Tongue (tissue), 2 donors: ENCODE measurements around the gene COL9A2. TPM values are rescaled to one million over a fixed set of nuclear protein-coding genes. Genes with fewer than 3 reads are reported as not detected.
A peak's percentile ranks its signal among the peaks of the same experiment; 100 is the strongest.

Source experiments
- DNase-seq: peaks from one replicate; pipeline ENCODE4 v3.0.0-alpha.2; 2015
- total RNA-seq: library from RNA; depleted of rRNA; stranded (reverse); fragments of >200 nt; gene quantifications from one replicate; pipeline ENCODE4 v1.2.3, GENCODE V29; 2014

The COL9A2 gene
- total RNA-seq, 1 donor from 2014 or later = 6.5 TPM

- DNase-seq = no peak
These were observed 1.4 kb upstream of the COL9A2 start for GRCh38 chr1:40318476-40318875.

- peak; percentile 15 for DNase-seq
These were observed 448 bp upstream of the COL9A2 start for GRCh38 chr1:40317394-40318074.

- DNase-seq = peak; percentile 39
These were observed 1.1 kb downstream of the COL9A2 start for GRCh38 chr1:40315795-40316594.

- peak; percentile 95 for DNase-seq
These were observed 1.8 kb downstream of the COL9A2 start for GRCh38 chr1:40315239-40315794.

DNA sequence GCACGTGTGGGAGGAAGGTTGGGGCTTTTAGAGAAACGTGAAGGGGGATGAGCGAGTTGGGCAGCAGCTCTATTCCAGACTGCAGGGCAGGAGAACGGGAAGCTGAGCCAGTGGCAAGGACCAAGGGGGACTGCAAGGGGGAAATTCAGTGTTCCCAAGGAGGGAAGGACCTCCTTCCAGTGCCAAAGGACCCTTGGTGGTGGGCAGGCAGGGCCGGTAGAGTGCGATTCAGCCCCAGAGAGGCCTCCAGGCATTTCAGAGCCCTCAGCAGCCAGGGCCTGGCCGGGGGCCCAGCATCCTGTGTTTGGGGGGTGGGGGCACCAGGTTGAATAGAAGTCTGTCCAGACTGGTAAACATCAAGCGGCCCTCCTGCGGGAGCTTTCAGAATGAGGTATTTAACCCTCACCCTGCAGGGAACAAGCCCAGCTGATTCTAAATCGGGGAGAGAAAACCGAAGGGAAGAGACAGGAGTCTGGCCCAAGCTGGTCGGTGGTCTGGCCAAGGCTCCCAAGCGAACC, 2.3 kb downstream of the COL9A2 start:
- DNase-seq = no peak

DNA sequence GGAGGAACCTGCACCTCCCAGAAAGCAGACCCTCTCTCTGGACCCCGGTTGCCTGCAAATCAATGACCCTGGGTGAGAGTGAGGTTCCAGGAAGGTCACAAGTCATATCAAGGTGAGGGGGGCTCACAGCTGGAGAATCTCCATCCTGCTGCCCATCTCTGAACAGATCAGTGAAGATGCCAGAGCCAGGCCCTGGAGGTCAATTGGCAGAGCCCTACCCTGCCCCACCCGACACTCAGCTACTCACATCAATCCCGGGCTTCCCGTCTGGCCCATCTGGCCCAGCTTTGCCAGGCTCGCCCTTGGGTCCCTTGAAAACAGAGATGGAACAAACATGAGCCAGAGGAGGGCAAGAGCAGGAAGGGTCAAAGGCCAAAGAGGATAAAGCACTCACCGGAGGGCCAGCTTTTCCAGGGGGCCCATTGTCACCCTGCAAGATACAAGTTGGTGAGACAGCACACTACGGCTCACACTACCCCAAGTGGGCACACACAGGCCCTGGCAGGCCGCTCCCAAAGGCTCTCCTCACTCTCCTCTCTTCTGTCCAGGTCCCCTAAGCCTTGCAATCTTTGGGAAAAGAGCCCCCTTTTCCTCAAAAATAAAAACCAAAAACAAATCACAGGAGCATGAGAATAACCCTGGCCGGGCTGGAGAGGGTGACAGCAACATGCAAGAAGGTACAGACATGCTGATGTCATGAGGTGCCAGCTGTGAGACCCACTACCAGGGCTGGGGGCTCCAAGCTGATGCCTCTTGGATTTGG, 2.9 kb downstream of the COL9A2 start:
- no peak for DNase-seq

DNA sequence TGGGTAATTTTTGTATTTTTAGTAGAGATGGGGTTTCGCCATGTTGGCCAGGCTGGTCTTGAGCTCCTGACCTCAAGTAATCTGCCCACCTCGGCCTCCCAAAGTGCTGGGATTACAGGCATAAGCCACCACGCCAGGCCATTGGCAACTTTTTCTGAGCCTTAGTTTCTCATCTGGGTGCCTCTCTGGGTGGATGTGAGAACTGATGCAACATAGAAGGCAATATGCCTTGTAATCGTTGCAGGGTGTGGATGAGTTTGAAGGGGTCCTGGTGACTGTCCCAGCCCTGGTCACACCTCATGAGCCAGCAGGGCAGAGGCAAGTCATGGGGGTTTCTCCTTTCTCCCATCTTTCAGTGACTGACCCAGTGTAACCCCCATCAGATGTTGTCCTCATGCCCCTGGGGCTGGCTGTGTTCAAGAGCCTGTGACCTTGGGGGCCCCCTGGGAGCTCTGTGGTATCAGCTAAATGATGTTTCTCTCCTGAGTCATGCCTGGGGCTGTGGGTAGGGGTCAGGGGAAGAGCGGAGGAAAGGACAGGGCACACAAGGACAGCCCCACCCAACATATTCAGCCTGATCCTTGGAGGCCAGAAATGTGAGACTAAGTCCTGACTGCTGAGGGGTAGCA, 3.6 kb downstream of the COL9A2 start:
- no peak for DNase-seq

DNA sequence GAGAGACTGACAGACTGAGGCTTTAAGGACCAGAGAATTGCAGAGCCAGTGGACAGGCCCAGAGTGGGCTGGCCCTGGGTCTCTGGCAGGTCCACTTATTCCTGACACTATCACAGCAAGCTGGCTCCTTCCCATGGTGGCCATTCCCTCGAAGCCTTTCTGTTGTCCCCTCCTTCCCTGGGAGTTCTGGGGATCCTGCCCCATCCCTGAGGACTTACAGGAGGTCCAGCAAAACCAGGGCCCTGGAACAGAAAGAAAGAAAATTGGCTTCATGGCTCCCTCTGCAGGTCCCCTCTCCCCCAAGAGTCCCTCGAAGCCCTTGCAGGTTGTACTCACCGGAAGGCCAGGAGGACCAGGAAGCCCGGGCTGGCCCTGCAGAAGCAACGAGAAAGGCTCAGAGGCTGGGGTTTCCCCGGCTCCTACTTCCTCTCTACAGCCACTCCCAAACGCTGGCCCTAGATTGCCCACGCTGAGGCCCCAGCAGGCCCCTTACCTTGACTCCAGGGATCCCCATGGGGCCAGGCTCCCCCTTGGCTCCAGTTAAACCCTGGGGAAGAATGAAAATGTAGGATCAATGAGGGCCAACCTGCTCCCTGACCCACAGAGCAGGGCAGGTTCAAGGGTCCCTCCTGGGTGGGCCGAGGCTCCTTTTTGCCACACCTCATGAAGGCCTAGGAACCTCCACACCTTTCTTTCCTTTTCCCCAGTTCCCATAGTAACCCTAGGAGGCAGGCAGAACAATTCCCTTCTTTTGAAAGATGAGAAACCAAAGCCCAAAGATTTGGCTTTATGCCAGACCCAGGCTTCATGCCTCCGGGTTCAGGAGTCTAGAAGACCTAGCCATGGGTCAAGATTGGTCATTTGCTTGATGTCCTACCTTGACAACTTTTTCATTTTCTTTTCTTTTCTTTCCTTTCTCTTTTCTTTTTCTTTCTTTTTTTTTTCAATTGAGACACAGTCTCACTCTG, 4.6 kb downstream of the COL9A2 start:
- DNase-seq = no peak

DNA sequence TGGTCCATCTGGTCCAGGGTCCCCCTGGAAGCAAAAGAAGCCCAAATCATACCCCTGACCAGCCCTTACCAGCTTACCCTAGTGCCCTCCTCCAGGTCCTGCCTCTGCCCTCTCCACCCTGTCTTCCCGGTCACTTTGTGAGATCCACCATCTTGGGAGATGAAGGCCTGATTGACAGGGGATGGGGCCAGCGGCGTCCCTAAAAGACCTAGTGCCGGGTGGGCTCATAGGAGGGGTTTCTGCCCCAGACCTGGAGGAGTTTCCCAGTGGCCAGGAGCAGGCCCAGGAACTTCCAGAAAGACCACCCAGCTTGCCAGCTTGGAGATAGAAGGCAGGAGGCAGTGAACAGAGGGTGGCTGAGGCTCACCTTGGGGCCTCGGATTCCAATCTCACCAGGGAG, 5.4 kb downstream of the COL9A2 start:
- no peak for DNase-seq

DNA sequence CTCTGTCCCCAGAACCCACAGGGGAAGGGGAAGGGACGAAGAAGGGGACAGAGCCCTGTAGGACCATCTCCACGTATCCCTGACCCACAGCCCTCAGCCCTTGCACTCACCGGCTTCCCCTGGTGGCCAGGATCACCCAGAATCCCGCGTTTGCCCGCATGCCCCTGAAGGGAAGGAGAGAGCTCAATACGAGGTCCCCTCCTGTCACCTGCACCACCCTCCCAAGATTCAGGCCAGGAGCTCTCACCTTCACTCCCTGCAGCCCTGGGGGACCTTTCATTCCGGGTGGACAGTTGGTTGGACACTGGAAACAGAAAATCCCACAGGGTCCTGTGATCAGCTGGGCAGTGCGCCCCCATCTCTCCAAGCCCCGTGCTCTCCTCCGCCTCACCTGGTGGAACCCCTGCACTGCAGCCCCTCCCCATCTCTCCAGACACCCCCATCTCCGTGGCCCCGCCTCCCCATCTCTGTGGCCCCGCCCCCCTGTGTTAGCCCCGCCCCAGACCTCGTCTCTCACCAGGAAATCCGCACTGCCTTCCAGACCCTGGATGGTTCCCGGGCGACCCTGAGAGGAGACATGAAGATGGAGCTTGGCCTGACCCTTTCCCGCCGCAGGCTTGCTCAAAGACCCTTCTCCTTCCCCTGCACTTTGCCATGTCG, 6.0 kb downstream of the COL9A2 start:
- no peak for DNase-seq

DNA sequence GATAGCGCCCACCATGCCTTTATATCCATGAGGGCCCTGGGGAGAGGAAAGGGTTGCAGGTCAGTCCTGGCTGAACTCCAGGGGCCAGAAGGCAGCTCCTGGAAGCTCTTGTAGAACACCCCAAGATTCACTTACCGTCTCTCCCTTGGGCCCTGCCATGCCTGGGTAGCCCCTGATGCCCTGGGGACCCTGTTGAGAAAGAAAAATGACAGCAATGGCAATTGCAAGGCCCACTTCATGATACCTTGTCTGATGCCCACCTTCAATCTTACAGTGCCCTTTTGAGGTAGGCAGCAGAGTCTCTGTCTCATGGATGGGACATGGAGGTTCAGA, 7.0 kb downstream of the COL9A2 start:
- DNase-seq = no peak

GRCh38 chr1:40309374-40310128, 7.5 kb downstream of the COL9A2 start:
- DNase-seq = peak; percentile 65

- peak; percentile 45 for DNase-seq
These were observed 8.9 kb downstream of the COL9A2 start for GRCh38 chr1:40308036-40308727.

DNA sequence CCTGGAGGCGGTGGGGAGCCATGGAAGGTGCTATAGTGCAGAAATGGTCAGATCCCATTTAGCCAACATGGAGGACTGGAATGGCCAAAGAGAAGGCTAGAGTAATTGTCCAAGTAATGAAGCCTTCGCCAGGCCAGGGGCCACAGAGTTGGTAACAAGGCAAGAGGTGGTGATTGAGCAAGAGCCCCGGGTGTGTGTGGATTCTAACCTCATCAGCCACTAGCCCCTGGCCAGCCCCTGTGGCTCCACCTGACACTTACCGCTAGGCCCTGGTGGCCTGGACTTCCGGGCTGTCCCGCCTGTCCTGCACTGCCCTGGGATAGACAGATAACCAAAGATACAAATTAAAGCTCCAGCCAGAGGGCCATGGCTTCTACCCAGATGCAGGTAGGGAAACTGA, 9.9 kb downstream of the COL9A2 start:
- DNase-seq = no peak

- DNase-seq = no peak
These were observed 10.8 kb downstream of the COL9A2 start for GRCh38 chr1:40306296-40306695.

GRCh38 chr1:40305871-40306270, 11.2 kb downstream of the COL9A2 start:
- DNase-seq = no peak

DNA sequence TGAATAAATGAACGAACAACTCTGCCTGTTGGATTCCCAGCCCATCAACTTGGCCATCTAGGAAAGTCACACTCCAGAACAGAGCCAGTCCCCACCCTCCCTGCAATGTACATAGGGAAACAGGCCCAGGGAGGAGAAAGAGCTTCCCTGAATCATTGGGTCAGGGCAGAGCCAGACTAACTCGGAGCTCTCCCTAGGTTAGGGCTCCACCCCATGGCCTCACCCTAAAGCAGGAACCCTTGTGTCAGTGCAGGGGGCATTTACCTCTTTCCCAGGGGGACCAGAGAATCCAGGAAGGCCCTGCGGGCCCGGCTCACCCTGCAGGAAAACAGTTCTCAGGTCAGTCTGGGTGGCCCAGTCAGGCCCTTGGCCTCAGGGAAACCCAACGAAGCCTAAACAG, 11.6 kb downstream of the COL9A2 start:
- DNase-seq = no peak

GRCh38 chr1:40303790-40304189, 13.3 kb downstream of the COL9A2 start:
- DNase-seq = no peak
